HG03108 (cell line): Measurements from ENCODE around the gene RAB1A.

ENCODE experiments used
- ATAC-seq: cut with Tn5 transposase; IDR thresholded peaks from one replicate; pipeline ENCODE4 v1.9.1; 2021; ENCODE audit warnings: moderate library complexity; ENCODE audit not compliant: unreplicated experiment

Gene RAB1A

DNA sequence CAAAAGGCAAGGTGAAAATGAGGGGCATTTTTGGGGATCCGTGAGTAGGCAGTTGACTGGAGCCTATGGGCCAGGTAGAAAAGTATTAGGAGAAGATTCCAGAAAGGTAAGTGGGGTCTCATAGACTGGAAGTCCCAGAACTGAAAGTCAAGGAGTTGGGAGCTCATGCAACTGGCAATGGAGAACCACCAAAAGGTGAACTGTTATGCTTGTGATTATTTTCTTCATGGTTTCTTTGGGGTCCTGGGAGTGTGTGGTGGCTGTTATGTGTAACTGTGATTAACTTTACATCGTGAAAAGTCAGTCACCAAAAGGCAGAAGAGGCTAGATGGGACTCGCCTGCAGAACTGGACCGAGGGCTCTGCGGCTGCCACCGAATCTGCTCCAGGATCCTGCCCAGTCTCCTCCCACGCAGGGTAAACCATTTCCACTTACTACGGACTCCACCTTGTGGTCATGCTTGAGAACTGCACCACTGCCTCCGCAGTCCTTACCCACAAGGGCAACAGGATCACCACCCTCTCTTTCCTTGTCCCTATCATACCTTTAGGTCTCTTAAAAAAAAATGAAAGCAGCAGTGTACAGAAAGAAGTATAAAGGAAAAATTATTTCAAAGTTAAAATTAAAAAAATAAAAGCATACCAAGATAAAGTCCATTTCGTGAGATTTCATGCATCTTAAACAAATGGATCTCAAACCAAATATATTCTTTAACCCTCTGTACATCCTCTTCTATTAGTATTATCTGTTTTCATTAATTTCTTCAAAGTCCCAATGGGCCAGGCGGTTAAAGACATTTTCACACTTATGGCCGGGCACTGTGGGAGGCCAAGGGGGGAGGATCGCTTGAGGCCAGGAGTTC, 89.3 kb downstream of the RAB1A start:
- peak; percentile 76 for ATAC-seq

- ATAC-seq = no peak
Observed at GRCh38 chr2:65039640-65040039, 90.3 kb downstream of the RAB1A start.

- ATAC-seq = no peak
Observed at GRCh38 chr2:65037178-65037577, 92.7 kb downstream of the RAB1A start.
